GM13977 (cell line): Measurements from ENCODE around the gene PDGFRB.
A peak's percentile ranks its signal among the peaks of the same experiment; 100 is the strongest.

Experiments
- DNase-seq: peaks from one replicate; pipeline ENCODE4 v3.0.0; 2012; ENCODE audit warnings: low spot score
- in situ Hi-C: fragments of 300-500 bp; cut with MboI; formaldehyde crosslinking; loops from one replicate; pipeline ENCODE4 v1.12.0; 2022; ENCODE audit warnings: low sequenced_read_pairs, low pct_unique_long_range_greater_than_20kb, mixed read lengths, inconsistent platforms; ENCODE audit not compliant: unreplicated experiment
- TF ChIP-seq, protein P1 (sequence below): IDR thresholded peaks from 2 replicates; pipeline ENCODE4 v1.5.1; 2012; ENCODE audit warnings: mild to moderate bottlenecking, control low read depth; ENCODE audit not compliant: insufficient read depth; ENCODE audit errors: extremely low read depth, missing control alignments

Gene PDGFRB

GRCh38 chr5:150120062-150120441 is 35.6 kb downstream of the PDGFRB start:
- TF ChIP-seq, protein P1, sequence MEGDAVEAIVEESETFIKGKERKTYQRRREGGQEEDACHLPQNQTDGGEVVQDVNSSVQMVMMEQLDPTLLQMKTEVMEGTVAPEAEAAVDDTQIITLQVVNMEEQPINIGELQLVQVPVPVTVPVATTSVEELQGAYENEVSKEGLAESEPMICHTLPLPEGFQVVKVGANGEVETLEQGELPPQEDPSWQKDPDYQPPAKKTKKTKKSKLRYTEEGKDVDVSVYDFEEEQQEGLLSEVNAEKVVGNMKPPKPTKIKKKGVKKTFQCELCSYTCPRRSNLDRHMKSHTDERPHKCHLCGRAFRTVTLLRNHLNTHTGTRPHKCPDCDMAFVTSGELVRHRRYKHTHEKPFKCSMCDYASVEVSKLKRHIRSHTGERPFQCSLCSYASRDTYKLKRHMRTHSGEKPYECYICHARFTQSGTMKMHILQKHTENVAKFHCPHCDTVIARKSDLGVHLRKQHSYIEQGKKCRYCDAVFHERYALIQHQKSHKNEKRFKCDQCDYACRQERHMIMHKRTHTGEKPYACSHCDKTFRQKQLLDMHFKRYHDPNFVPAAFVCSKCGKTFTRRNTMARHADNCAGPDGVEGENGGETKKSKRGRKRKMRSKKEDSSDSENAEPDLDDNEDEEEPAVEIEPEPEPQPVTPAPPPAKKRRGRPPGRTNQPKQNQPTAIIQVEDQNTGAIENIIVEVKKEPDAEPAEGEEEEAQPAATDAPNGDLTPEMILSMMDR = no peak
- in situ Hi-C loops = no loop called here
- no peak for DNase-seq

- TF ChIP-seq, protein P1 = peak; percentile 32
- DNase-seq = no peak
- in situ Hi-C loops = no loop called here
Measured at GRCh38 chr5:150119421-150120061, 36.1 kb downstream of the PDGFRB start.

GRCh38 chr5:150118561-150119229 is 37.0 kb downstream of the PDGFRB start:
- in situ Hi-C loops = no loop called here
- DNase-seq = no peak
- TF ChIP-seq, protein P1 = no peak

GRCh38 chr5:150117945-150118560 is 37.6 kb downstream of the PDGFRB start:
- TF ChIP-seq, protein P1 = no peak
- DNase-seq = no peak
- in situ Hi-C loops = no loop called here

GRCh38 chr5:150116667-150117400 is 38.8 kb downstream of the PDGFRB start:
- in situ Hi-C loops = no loop called here
- DNase-seq = no peak
- TF ChIP-seq, protein P1 = no peak

GRCh38 chr5:150114773-150115408 is 40.8 kb downstream of the PDGFRB start:
- TF ChIP-seq, protein P1 = no peak
- in situ Hi-C loops = no loop called here
- DNase-seq = no peak
